HepG2 (cell line): ENCODE results near the gene MFSD11. TPM values are rescaled to one million over a fixed set of nuclear protein-coding genes. Genes with fewer than 3 reads are reported as not detected.
A peak's percentile ranks its signal among the peaks of the same experiment; 100 is the strongest.

Experiments
- ADNP ChIP-seq: sonication (generic); formaldehyde crosslinking; IDR thresholded peaks from 2 replicates; pipeline ENCODE4 v1.4.0; 2020; ENCODE audit warnings: missing genetic modification reagents
- CSRNP2 ChIP-seq: sonication (generic); formaldehyde crosslinking; conservative IDR thresholded peaks from 2 replicates; pipeline ENCODE4 v1.8.0; 2022; ENCODE audit warnings: low read depth, missing genetic modification reagents
- HES4 ChIP-seq: sonication (generic); formaldehyde crosslinking; IDR thresholded peaks from 2 replicates; pipeline ENCODE4 v1.9.0; 2021; ENCODE audit warnings: mild to moderate bottlenecking, missing genetic modification reagents, borderline replicate concordance
- IRF2 ChIP-seq: IDR thresholded peaks from 2 replicates; pipeline ENCODE4 v1.6.1; 2018; ENCODE audit warnings: missing genetic modification reagents, missing compliant biosample characterization
- MED13 ChIP-seq: sonication (generic); formaldehyde crosslinking; IDR thresholded peaks from 2 replicates; pipeline ENCODE4 v1.5.0; 2020; ENCODE audit warnings: missing genetic modification reagents
- MIER2 ChIP-seq: IDR thresholded peaks from 2 replicates; pipeline ENCODE4 v1.6.1; 2016; ENCODE audit warnings: missing biosample characterization, missing genetic modification reagents
- NR2C2 ChIP-seq: sonication (generic); formaldehyde crosslinking; IDR thresholded peaks from 2 replicates; pipeline ENCODE4 v1.4.0; 2020; ENCODE audit warnings: missing genetic modification reagents, mild to moderate bottlenecking, moderate library complexity, borderline replicate concordance
- PAXIP1 ChIP-seq: sonication (generic); formaldehyde crosslinking; conservative IDR thresholded peaks from 2 replicates; pipeline ENCODE4 v1.4.0; 2020; ENCODE audit warnings: mild to moderate bottlenecking, missing genetic modification reagents, moderate library complexity
- PBX3 ChIP-seq: sonication (generic); formaldehyde crosslinking; IDR thresholded peaks from 2 replicates; pipeline ENCODE4 v1.8.1; 2023; ENCODE audit warnings: missing genetic modification reagents, inconsistent platforms, borderline replicate concordance
- PLRG1 ChIP-seq: fragments of 450-650 bp; conservative IDR thresholded peaks from 2 replicates; pipeline ENCODE4 v1.6.1; 2016
- ZNF34 ChIP-seq: sonication (generic); formaldehyde crosslinking; IDR thresholded peaks from 2 replicates; pipeline ENCODE4 v1.4.0; 2020; ENCODE audit warnings: mild to moderate bottlenecking, missing genetic modification reagents, borderline replicate concordance
- ZNF574 ChIP-seq: sonication (generic); formaldehyde crosslinking; IDR thresholded peaks from 2 replicates; pipeline ENCODE4 v1.4.0; 2020; ENCODE audit warnings: missing genetic modification reagents
- ZNF589 ChIP-seq: sonication (generic); formaldehyde crosslinking; conservative IDR thresholded peaks from 2 replicates; pipeline ENCODE4 v1.8.0; 2022; ENCODE audit warnings: mild to moderate bottlenecking, moderate library complexity, missing genetic modification reagents
- ZNF639 ChIP-seq: conservative IDR thresholded peaks from 2 replicates; pipeline ENCODE4 v1.6.1; 2018; ENCODE audit warnings: missing genetic modification reagents
- ZNF670 ChIP-seq: sonication (generic); formaldehyde crosslinking; IDR thresholded peaks from 2 replicates; pipeline ENCODE4 v1.8.0; 2022; ENCODE audit warnings: mild to moderate bottlenecking, missing genetic modification reagents, borderline replicate concordance
- ZNF709 ChIP-seq: sonication (generic); formaldehyde crosslinking; IDR thresholded peaks from 2 replicates; pipeline ENCODE4 v1.5.0; 2020; ENCODE audit warnings: mild to moderate bottlenecking, missing genetic modification reagents
- ZNF746 ChIP-seq: sonication (generic); formaldehyde crosslinking; IDR thresholded peaks from 2 replicates; pipeline ENCODE4 v1.8.0; 2022; ENCODE audit warnings: mild to moderate bottlenecking, missing genetic modification reagents
- ZNF773 ChIP-seq: sonication (generic); formaldehyde crosslinking; IDR thresholded peaks from 2 replicates; pipeline ENCODE4 v1.4.0; 2020; ENCODE audit warnings: missing genetic modification reagents, borderline replicate concordance
- ZNF775 ChIP-seq: sonication (generic); formaldehyde crosslinking; IDR thresholded peaks from 2 replicates; pipeline ENCODE4 v1.4.0; 2020; ENCODE audit warnings: missing genetic modification reagents, mild to moderate bottlenecking, moderate library complexity, borderline replicate concordance
- polyA plus RNA-seq, 8 experiments: library from polyadenylated mRNA; depleted of rRNA in 3 of 8; stranded (reverse) in 7 of 8; unstranded in 1 of 8; fragments of >200 nt; fragmentation: Illumina TruSeq in 4 of 8; extraction: Trizol in 4 of 8; gene quantifications; 2 replicates each; pipeline versions ENCODE4 v1.2.1 to v1.2.3, GENCODE V29; 2011 to 2016; ENCODE audit warnings: low read depth in 4 of 8, missing spikeins in 1 of 8, mixed read lengths in 1 of 8; ENCODE audit not compliant: insufficient read depth in 1 of 8
- total RNA-seq, 5 experiments: library from RNA; depleted of rRNA; stranded (reverse); fragments of >200 nt; fragmentation: Illumina TruSeq; extraction: Trizol; gene quantifications; 2 replicates each; pipeline ENCODE4 v1.2.3, GENCODE V29; 2016; ENCODE audit warnings: low read depth in 1 of 5

MFSD11 gene
- total and polyA plus RNA-seq, 2 of the 13 experiments (the other 11 are each of a cell fraction or from before 2014, with no cell fraction given): 26.1 to 36.3 TPM

GRCh38 chr17:76710863-76711611, 26.9 kb upstream of the MFSD11 start, which contains the start of gene MXRA7 (continued):
- TF ChIP-seq ZNF574 (CRISPR knock-in tag) (0 out of 2 replicates have a peak, but pooled peaks have one; percentile 31), ZNF746 (CRISPR knock-in tag) (no peak), MED13 (CRISPR knock-in tag) (no peak), ZNF670 (CRISPR knock-in tag) (no peak), ZNF34 (no peak), ZNF775 (no peak), ZNF773 (no peak), CSRNP2 (CRISPR knock-in tag) (no peak), PLRG1 (no peak), ZNF709 (no peak), ZNF639 (CRISPR knock-in tag) (no peak), ZNF589 (CRISPR knock-in tag) (no peak), HES4 (no peak), PBX3 (CRISPR knock-in tag) (no peak), IRF2 (CRISPR knock-in tag) (peak; percentile 51; the same call in 1 of the 2 replicates), ADNP (CRISPR knock-in tag) (no peak), MIER2 (CRISPR knock-in tag) (no peak), PAXIP1 (CRISPR knock-in tag) (0 out of 2 replicates have a peak, but pooled peaks have one; percentile 13), NR2C2 (CRISPR knock-in tag) (no peak)
